ENCODE measurements around the gene HACL1.
"Not testable (repeated sequence)": the region's sequence is repeated elsewhere in the genome, so short reads cannot be mapped to it uniquely, and the experiment has no call there.

The HACL1 gene

DNA sequence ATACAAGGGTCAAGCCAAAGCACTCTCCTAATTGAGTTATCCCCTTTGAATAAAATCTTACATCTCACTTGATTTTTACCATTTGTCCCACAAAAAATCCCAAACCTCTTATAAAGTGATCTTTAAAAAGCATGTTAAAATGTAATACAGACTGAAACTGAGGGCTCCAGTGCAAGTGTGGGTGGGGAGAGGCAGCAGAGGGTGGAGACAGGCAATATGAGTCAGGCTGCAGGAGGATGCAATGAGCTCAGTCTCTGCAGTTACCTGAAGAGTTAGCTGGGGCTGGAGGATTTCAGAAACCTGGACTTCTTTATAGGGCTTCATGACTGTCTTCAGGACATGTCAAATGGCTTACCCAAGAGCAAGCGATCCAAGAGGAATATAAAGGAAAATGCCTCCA, 65.6 kb downstream of the HACL1 start:
- FAIRE-seq (no peak), DNase-seq (ENCODE audit: insufficient read length) (no peak)

DNA sequence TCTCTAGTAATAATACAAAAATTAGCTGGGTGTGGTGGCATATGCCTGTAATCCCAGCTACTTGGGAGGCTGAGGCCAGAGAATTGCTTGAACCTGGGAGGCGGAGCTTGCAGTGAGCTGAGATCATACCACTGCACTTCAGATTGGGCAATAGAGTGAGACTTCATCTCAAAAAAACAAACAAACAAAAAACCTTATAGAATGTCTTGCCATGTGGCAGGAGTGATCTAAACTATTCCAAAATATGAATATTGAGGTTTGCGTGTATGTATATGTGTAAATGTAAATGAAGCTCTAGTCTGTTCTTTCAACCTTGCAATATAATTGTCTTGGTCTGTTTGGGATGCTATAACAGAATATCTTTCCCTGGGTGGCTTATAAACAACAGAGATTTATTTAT, 68.8 kb downstream of the HACL1 start:
- DNase-seq (ENCODE audit: insufficient read length); FAIRE-seq: not testable (repeated sequence)

More for the DNA sequence above, 65.6 kb downstream of the HACL1 start:
- no peak for TF ChIP-seq POLR2A (IDR thresholded peaks at IDR 0.05; ENCODE audit: low read depth, low read length)
- TF ChIP-seq TAF1 (IDR thresholded peaks at IDR 0.05; ENCODE audit: borderline replicate concordance, low read depth, low read length), result no peak
- TF ChIP-seq POLR2AphosphoS5 (IDR thresholded peaks at IDR 0.05; ENCODE audit: low read depth, low read length), result no peak

DNA sequence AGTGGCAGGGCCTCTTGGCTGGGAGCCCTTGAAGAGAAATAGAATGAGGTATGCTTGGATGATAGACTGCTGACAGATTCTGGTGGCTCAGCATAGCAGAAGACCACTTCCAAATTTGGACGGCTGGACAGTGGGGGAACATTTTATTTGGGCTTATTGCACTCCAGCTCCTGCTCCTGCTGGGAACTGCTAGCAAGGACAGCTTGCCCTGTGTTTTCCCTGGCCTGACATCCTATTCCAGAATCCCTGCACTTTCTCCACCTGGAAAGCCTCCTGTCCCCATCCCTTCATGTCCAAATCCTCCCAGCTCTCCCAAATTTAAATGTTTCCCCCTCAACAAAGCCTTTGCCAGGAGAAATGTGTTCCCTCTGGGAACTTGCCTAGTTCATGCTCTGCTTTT, 70.0 kb downstream of the HACL1 start:
- DNase-seq (ENCODE audit: insufficient read length) (no peak), FAIRE-seq (no peak)
- TF ChIP-seq TAF1 (IDR thresholded peaks at IDR 0.05; ENCODE audit: borderline replicate concordance, low read depth, low read length) (no peak), POLR2A (IDR thresholded peaks at IDR 0.05; ENCODE audit: low read depth, low read length) (no peak)

DNA sequence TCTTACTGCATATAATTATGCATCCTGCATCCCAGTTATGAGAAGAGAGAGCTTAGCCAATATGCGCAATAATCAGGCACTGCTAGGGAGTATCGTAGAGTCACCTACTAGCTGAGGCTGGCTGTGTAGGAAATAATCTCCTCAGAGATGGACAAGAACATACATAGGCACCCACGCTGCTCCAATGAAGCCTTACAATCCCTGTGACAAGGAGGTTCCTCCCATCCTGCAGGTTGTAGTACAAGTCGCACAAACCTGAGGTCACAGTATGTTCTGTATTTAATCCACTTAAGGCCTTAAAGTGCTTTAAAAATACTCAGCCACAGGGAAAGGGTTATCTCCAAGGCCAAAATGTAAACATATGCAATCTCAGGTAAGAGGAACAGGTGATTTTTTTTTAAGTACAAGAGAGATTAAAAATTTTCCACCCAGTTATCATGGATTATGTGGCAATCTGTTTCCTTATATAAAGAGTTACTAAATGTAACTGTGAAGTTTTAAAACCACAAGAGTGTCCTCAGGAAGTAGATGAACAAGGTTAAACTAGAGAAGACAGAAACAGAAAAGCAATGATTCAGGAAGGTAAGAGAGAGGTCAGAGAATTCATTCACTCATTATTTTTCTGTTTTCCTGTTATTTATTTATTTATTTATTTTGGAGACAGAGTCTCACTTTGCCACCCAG, 72.4 kb downstream of the HACL1 start:
- FAIRE-seq (no peak), DNase-seq (ENCODE audit: insufficient read length) (no peak)
- TF ChIP-seq TAF1 (IDR thresholded peaks at IDR 0.05; ENCODE audit: borderline replicate concordance, low read depth, low read length), result no peak
- TF ChIP-seq POLR2A (IDR thresholded peaks at IDR 0.05; ENCODE audit: low read depth, low read length), result no peak
- TF ChIP-seq POLR2AphosphoS5 (IDR thresholded peaks at IDR 0.05; ENCODE audit: low read depth, low read length), result no peak

DNA sequence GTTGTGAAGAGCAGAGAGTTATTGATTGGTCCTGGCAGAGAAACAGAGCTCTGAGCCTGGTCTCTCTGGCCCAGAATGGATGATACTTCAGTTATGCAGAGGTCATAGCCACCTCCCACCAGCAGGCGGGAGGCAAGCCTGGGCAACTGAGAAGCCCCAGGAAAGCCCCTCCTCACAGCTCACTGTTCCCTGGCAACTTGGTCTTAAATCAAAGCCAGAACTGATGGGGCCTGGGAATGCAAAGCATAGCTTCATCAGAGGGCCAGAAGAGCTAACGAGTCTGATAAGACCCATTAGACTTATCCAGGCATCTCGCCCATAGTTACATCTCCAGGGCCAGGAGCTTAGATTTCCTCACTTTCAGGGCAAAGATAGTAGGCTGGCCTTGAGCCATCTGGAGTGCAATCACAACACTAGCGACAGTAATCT, 74.3 kb downstream of the HACL1 start:
- DNase-seq (ENCODE audit: insufficient read length) (no peak), FAIRE-seq (no peak)
- TF ChIP-seq POLR2AphosphoS5 (IDR thresholded peaks at IDR 0.05; ENCODE audit: low read depth, low read length) (no peak), POLR2A (IDR thresholded peaks at IDR 0.05; ENCODE audit: low read depth, low read length) (no peak), TAF1 (IDR thresholded peaks at IDR 0.05; ENCODE audit: borderline replicate concordance, low read depth, low read length) (no peak)

DNA sequence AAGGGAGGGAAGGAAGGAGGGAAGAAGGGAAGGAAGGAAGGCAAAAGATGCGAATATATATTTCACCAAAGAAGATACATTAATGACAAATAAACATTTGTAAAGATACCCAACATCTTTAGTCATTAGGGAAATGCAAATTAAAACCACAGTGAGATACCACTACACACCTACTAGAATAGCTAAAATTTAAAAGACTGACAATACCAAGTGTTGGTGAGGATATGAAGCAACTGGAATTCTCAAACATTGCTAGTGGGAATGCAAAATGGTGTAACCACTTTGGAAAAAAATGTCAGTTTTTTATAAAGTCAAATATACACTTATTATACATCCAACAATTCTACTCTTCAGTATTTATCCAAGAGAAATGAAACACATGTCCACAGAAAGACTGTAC, 75.6 kb downstream of the HACL1 start:
- FAIRE-seq (no peak), DNase-seq (ENCODE audit: insufficient read length) (no peak)
- TF ChIP-seq POLR2A (IDR thresholded peaks at IDR 0.05; ENCODE audit: low read depth, low read length) (no peak), POLR2AphosphoS5 (IDR thresholded peaks at IDR 0.05; ENCODE audit: low read depth, low read length) (no peak), TAF1 (IDR thresholded peaks at IDR 0.05; ENCODE audit: borderline replicate concordance, low read depth, low read length) (no peak)

DNA sequence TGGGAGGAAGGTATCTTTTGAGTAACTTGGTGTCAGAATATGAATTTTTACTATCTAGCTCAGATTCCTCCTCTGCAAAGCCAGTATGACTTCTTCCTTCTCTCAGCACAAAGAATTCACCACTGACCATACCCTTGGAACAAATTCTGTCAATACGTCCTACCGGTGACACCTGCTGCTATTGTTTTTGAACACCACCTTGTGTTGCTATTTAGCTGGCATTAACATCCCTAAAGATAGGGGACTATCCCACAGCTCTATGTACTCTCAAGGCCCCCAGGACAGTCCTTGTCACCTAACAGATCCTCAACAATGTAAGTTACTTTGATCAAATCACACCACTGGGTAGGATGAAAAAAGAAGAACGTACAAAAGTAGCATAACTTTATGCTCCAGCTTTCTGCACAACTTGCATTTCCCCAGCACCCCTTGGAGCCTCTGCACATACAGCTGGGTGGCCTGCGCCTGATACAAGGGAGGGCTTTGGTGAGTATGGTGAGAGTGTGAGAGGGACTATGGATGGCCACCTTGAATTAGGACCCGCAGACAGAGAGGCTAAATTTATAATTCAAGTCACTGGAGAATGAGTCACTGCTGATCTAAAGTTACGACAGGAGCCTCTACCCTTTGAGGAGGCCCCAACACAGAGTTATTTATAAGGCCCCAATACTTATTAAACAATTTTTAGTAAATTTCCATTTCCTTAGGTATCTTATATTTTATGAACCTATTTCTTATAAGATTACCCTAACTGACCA, 77.5 kb downstream of the HACL1 start:
- TF ChIP-seq POLR2A (IDR thresholded peaks at IDR 0.05; ENCODE audit: low read depth, low read length) (no peak), POLR2AphosphoS5 (IDR thresholded peaks at IDR 0.05; ENCODE audit: low read depth, low read length) (no peak), TAF1 (IDR thresholded peaks at IDR 0.05; ENCODE audit: borderline replicate concordance, low read depth, low read length) (no peak)
- FAIRE-seq (no peak), DNase-seq (ENCODE audit: insufficient read length) (no peak)

- DNase-seq (ENCODE audit: insufficient read length) (no peak), FAIRE-seq (no peak)
- TF ChIP-seq TAF1 (IDR thresholded peaks at IDR 0.05; ENCODE audit: borderline replicate concordance, low read depth, low read length), result no peak
- TF ChIP-seq POLR2A (IDR thresholded peaks at IDR 0.05; ENCODE audit: low read depth, low read length), result no peak
- no peak for TF ChIP-seq POLR2AphosphoS5 (IDR thresholded peaks at IDR 0.05; ENCODE audit: low read depth, low read length)
These were observed 79.4 kb downstream of the HACL1 start for GRCh38 chr3:15522016-15522415.

DNA sequence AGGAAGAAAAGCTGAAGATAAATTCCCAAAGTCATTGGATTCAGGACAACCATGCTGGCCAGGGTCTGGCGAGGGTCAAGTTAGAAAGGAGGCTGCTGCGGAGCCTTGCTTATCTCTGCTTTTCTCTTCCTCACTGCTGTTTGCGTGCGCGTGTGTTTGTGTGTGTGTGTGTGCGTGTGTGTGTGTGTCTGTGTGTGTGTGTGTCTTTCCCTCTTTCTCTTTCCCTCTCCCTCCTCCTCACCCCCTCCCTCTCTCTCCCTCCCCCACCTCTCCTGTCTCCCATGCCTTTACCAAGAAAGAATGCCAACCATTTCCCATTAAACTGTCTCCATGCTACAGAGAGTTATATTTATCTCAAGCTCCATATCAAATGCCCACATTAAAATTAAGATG, 79.8 kb downstream of the HACL1 start, which contains the start of gene COLQ:
COLQ (minus strand) TSS at position 134 of the 393 bp plus-strand sequence; CDS start at position 53, 81 bp downstream.
- TF ChIP-seq TAF1 (IDR thresholded peaks at IDR 0.05; ENCODE audit: borderline replicate concordance, low read depth, low read length) (no peak), POLR2AphosphoS5 (IDR thresholded peaks at IDR 0.05; ENCODE audit: low read depth, low read length) (no peak), POLR2A (IDR thresholded peaks at IDR 0.05; ENCODE audit: low read depth, low read length) (no peak)
- FAIRE-seq (no peak), DNase-seq (ENCODE audit: insufficient read length) (no peak)

- TF ChIP-seq POLR2A (IDR thresholded peaks at IDR 0.05; ENCODE audit: low read depth, low read length), result no peak
- no peak for TF ChIP-seq POLR2AphosphoS5 (IDR thresholded peaks at IDR 0.05; ENCODE audit: low read depth, low read length)
- TF ChIP-seq TAF1 (IDR thresholded peaks at IDR 0.05; ENCODE audit: borderline replicate concordance, low read depth, low read length), result no peak
- FAIRE-seq (no peak), DNase-seq (ENCODE audit: insufficient read length) (no peak)
These were observed 80.4 kb downstream of the HACL1 start for GRCh38 chr3:15520804-15521572.

GRCh38 chr3:15520185-15520584, 81.2 kb downstream of the HACL1 start:
- TF ChIP-seq TAF1 (IDR thresholded peaks at IDR 0.05; ENCODE audit: borderline replicate concordance, low read depth, low read length), result no peak
- TF ChIP-seq POLR2A (IDR thresholded peaks at IDR 0.05; ENCODE audit: low read depth, low read length), result no peak
- TF ChIP-seq POLR2AphosphoS5 (IDR thresholded peaks at IDR 0.05; ENCODE audit: low read depth, low read length), result no peak
- FAIRE-seq, result no peak
- no peak for DNase-seq (ENCODE audit: insufficient read length)

All from GM12892 (cell line).